NCI-H146 treated with DMSO at 0.1 percent for 48 hours (cell line): ENCODE measurements around the gene ERO1B.

ENCODE experiments used
- DNase-seq: peaks from one replicate; lab custom pipeline; 2025; ENCODE audit not compliant: unreplicated experiment; lab: John Stamatoyannopoulos, UW

The ERO1B gene

DNA sequence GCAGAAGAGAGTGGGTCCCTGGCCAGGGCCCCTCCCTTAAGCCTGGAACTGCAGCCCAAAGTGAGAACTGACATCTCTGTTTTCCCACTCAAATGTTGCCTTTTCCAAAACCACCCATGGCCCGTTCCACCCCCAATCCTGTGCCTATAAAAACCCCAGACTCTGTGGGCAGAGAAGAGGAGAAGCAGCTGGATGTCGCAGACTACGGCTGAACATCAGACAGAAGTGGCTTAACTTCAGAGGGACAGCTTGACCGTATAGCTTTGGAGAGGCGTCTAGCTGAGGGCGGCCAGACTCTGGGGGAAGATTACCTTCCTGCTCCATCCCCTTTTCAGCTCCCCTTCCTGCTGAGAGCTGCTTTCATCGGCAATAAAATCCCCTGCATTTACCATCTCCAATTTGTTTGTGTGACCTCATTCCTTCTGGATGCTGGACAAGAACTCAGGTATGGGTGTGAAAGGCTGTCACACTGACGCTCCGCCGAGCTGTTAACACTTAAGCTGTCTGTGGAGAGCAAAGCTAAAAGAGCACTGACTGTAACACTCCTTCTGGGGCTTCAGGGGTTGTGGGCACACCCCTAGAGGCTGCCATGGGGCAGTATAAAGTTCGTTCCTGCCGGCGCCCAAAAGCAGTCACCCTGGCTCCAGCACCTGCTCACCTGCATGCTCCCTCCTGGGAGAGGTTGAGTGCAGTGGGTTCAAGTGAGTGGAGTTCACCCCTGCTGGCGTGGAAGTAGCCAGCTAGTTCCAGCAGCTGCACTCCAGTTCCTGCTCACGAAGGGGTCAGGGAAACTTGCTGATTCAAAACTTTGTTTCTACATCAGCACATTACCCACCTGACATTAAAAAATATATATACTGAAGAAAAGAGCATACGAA lies 19.6 kb upstream of the ERO1B start:
- DNase-seq: no peak

DNA sequence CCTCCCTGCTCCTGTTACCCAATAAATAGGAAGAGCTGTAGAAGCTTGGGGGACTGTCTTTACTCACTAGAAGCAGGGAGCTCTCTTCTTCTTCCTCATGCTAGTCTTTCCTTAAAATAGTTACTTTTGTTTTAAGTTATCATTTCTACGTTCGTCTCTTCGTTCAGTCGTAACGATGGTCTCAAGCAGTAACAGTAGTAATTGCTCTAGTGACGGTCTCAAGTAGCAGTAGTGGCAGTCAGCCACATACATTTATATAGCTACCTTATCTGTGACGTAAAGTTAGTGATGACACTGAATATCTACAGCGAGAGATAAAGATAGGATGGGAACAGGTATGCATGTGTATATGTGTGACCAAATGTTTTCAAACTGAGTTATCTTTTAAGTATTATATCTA lies 15.4 kb upstream of the ERO1B start:
- DNase-seq: no peak

DNA sequence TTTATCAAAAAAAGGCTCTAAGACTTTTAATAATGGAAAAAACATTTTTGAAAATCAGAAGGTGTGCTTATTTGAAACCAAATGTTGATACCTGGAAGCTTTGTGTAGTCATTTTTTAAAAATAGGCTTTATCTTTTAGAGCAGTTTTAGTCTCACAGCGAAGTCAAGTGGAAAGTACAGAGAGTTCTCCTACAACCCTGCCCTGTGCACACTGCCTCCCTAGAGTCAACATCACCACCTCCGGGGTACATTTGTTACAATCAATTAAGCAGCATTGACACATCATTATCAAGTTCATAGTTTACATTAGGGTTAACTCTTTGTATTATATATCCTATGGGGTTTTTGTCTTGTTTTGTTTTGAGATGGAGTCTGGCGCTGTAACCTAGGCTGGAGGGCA lies 10.7 kb upstream of the ERO1B start:
- DNase-seq: peak; percentile 82

DNA sequence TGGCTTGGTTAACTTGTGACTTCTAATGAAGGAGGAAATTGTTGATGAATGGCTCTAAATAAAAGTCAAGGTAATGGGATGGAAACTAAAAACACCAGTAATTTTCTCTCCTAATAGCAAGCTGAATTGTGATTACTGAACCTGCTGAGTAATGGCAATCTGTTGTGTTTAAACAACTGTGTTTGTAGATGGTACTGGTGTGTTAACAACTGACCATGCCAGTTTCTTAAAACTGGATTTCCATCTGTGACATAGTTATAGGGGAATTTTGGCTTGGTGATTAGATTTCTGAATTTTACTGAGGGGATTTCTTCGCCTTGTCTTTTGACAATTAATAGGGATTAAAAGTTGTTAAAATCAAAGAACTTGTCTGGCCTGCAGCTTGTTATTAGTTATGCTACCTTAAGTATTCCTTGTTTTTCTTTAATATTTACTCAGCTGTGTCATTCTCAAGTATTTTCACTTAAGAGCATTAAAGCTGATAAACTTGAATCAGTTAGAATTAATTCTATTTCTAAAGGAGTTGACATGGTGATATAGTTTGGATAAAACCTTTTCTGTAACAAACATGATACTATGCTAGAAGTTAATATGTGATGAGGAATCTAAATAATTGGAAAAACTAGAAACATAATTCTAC lies 7.9 kb upstream of the ERO1B start:
- DNase-seq: peak; percentile 55

DNA sequence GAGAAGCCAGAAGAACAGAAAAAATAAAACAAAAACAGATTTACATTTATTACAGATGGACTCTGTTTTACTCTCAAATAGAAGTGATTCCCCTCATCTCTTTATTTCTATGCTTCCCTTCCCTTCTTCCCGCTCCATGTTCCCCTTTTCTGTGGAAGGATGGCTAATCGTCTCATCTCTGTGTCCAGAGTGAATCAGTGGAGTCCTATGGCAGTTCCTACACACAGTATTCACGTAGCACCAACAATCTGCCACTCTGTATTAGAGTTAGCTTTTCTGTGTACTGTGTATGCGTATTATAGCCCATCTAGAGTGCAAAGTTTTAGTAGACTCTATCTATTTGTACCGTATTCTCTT lies 6.8 kb upstream of the ERO1B start:
- DNase-seq: no peak

DNA sequence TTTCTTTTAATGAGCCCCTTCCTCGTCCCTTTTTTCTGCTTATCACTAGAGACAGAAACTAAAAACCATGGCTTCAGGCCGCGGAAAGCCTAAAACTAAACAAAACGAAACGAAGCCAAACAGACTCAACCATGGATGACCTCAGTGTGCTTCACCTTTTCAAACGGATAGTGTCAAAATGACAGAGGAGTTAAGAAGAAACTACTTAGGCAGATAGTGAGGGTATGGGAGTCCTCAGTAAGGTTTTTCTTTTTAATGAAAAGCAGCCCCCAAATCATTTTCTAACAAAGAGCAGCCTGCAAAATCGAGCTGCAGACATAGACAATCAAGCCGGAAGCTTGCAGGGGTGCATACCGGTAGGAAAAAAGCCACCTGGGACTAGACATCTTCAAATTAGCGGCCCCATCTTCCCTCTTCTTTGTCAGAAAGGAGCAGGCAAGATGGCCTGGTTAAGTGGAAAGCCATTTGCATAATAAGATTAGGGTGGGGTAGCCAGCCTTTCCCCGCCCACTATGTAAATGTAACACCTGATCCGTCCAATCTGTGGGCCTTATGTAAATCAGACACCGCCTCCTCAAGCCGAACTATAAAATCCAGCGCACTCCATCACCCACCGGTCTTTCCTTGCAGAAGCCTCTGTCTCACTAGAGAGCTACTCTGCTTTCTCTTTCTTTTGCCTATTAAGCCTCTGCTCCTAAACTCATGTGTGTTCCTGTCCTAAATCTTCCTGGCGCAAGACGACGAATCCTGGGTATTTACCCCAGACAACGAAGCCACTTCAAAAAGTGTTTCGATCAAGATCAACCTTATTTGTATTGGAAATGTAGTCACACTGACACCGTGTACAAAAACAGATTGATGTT lies 6.2 kb upstream of the ERO1B start:
- peak; percentile 50 for DNase-seq

DNA sequence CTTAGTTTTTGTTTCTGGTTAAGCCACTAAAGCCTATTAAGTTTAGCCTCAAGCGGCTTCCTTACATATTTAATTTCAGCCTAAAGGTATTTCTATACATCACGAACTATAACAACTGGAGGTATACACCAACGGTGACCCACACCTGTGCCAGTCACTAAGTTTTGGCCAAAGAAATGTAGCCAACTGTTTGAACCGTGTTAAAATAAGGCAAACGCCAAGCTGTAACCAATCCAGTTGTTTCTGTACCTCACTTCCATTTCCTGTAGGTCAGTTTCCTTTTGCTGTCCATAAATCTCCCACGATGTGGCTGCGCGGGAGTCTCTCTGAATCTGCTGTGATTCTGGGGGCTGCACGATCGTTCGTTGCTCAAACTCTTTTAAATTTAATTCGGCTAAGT lies 5.6 kb upstream of the ERO1B start:
- no peak for DNase-seq

DNA sequence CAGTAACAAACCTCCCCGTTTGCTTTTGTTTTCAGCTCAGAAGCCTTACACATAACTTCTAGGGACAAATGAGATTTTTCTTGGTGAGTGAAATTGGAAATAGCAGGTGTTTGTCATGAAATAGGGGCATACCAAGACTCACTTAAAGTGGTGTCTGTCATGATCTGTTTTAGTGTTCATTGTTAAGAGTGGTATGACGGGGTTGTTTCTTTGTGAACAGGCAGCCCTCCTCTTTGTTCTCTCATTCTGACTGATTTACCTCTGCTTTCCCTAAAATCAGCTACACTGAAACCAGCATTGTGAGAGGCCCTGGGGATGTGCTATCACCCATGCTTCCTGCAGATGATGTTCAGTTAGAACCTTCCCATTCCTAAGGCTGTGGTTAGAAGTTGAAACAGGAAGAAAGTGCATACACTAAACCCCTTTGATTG lies 2.5 kb upstream of the ERO1B start:
- no peak for DNase-seq

DNA sequence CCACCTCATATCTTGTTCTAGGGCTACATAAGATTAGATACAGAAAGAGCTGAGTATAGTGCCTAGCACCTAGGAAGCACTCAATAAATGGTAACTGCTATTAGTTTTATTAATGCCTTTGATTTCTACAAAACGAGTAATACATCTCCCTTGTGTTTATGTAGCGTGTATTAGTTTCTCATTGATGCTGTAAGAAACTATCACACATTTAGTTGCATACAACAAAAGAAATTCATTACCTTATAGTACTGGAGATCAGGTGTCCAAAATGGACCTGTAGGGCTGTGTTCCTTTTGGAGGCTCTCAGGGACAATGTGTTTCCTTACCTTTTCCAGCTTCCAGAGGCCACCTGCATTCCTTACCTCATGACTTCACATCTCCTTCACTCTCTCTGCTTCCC lies 961 bp upstream of the ERO1B start:
- DNase-seq: no peak

DNA sequence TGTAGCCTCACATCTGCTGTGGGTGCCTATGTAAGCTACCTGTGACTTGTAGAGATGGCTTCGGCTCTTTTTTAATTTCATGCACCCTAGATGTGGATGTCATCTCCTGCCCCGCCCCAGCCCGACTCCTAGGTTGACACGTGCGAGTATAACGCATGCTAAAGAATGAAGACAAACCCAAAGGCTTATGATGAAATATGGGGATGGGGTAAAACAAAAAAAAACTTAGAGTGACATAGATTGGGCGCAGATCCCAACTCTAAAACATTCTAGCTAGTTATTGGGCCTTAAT lies 613 bp upstream of the ERO1B start:
- DNase-seq: no peak

DNA sequence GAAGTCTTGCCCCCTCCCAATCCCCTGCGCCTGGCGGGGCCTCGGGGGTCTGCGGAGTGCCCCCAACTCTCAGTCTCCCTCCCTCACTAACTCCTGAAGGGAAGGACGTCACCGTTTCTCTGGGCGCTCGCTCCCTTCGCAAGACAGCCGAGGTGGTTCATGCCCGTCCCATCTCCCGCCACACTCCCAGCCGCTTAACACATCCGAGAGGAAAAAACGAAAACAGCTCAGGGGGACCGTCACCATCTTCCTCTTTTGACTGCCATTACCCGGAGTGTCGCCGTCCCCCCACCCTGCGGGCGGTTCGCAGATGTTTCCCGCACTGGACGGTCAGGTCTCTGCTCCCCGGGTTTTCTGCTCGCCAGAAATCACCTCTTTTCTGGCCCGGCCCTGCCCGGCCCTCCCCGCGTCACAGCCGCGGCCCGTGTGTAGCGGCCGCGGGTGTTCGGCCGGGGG lies 532 bp downstream of the ERO1B start:
- no peak for DNase-seq

DNA sequence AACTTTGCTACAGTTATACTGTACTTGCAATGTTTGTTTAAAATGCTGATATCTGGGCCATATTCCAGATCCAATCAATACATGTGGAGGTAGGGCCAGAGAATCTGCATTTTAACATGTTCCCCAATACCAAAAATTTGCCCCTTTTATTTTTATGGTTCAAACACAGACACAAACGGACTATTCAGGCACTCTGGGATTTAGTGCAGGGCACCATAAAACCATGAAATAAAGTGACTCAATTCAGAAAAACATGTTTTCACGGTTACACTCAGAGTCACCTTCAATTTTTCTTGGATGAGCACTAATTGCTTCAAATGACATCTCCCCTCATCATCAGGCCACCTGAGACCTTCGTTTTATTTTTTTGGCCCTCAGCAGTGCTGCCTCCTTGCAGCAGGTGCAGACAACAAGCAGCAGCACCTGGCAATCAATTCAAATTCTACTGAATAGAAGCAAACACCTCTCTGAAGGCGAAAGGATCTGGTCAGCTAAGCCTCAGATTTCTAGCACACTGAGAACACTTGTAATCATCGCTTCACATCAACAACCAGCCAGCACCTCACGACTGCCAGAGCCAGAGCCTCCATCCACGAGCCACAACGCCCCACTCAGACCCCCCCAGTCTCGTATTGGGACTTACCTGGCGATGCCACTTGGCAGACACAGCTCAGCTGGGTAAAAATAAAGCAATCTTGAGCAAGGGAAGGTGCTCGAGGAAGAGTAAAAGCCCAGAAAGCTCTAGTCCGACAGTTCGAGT lies 1.1 kb downstream of the ERO1B start:
- DNase-seq: peak; percentile 79

DNA sequence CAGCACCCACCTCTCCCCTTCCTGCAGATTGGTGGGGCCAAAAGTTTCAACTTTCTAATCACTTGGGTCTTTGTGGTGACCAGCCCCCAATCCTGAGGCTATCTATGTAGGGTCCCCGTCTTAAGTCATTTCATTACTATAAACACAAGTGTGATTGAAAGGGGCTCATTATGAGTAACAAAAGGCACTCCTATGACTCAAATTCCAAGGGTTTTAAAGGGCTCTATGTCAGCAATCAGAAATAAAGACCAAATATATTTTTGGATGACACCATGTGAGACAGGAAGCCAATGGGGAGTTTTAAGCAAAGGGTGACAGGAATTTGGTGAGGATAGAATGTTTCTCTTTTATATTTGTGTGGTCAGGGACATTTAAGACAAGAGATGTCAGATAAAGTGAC lies 6.2 kb downstream of the ERO1B start:
- no peak for DNase-seq

DNA sequence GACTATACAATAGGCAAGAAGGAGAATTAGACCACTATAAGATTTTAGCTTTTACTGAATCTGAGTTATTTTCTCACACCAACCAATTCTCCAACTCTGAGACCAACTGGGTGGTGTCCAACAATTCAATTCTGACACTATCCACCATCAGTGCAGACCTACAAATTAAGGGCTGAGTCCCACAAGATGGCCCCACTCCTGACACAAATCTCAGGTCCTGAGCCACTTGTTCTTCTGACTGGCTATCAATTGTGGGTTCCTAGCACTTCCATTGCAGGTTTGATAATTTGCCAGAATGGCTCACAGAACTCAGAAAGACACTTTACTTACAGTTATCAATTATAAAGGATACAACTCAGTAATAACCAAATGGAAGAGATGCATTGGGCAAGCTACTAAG lies 6.7 kb downstream of the ERO1B start:
- DNase-seq: no peak

DNA sequence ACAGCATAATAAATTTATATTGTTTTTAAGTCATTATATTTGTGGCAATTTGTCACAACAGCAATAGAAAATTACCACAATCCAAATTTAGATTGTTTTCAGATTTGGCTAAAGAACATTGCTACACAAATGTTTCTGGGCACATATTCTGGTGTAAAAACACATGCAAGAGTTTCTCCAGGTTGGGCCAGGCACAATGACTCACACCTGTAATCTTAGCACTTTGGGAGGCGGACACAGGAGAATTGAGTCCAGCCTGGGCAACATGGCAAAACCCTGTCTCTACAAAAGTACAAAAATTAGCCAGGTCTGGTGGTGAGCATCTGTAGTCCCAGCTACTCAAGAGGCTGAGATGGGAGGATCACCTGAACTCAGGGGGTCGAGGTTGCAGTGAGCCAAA lies 8.4 kb downstream of the ERO1B start:
- DNase-seq: no peak

DNA sequence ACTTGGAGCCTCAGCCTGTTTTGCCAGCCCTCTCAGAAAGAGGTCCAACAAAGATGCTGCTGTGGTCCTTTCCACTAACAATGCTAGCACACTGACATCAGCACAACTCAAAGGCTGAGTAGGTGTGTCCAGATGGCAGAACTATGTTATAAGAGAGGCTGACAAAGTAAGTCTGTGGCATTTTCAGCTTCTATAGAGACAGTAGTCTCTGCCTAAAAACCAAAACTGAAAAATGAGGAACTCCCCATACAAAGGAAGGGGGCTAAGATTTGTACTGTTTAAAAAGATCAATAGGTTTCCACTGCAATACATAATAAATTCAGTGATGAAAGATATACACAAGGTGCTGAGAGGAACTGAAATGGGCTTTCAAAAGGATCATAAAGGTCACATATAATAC lies 12.3 kb downstream of the ERO1B start:
- DNase-seq: no peak

DNA sequence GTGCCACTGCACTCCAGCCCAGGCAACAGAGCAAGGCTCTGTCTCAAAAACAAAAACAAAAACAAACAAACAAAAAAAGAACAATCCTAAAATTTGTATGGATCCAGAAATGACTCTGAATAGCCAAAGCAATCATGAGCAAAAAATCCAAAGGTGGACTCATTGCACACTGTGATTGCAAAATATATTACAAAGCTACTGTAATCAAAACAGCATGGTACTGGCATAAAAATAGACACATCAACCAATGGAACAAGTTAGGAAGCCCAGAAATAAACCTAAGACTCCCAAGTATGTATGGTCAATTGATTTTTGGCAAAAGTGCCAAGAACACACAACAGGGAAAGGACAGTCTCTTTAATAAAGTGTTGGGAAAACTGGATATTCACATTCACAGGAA lies 19.9 kb downstream of the ERO1B start:
- DNase-seq: no peak

DNA sequence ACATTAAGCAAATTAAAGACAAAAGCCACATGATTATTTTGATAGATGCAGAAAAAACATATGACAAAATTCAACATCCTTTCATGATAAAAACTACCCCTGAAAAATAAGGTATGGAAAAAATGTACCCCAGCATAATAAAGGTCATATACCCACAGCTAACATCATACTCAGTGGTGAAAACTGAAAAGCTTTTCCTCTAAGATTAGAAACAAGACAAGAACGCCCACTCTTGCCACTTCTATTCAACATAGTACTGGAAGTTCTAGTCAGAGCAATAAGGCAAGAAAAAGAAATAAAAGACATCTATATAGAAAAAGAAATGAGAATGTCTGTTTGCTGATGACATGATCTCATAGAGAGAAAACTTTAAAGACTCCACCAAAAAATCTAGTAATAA lies 20.7 kb downstream of the ERO1B start:
- DNase-seq: no peak

DNA sequence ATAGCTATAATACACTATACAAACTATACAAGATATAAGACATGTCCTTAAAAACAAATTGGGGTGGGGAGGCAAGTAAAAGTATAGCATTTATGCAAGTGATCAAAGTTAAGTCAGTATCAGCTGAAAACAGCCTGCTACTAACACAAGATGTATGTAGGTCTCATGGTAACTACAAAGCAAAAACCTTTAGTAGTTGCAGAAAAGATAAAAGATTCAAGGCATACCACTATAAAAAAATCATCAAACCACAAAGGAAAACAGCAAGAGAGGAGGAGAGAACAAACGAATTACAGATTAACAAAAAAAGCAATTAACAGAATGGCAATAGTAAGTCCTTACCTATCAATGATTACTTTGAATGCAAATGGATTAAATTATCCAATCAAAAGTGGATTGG lies 22.7 kb downstream of the ERO1B start:
- DNase-seq: no peak

DNA sequence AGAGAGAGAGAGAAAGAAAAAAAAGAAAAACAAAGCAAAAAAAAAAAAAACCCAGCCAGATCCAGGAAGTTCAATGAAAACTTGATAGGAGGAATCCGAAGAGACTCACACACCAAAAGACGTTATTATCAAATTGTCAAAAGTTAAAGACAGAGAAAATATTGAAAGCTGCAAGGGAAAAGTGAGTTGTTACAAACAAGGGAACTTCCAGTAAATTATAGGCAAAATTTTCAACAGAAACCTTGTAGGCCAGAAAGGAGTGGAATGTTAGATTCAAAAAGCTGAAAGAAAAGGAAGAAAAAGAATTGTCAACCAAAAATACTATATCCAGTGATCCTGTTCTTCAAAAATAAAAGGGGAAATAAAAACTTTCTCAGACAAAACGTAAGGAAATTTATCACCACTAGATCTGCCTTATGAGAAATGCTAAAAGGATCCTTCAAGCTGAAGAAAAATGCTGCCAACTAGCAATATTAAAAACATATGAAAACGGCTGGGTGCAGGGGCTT lies 23.6 kb downstream of the ERO1B start:
- no peak for DNase-seq

DNA sequence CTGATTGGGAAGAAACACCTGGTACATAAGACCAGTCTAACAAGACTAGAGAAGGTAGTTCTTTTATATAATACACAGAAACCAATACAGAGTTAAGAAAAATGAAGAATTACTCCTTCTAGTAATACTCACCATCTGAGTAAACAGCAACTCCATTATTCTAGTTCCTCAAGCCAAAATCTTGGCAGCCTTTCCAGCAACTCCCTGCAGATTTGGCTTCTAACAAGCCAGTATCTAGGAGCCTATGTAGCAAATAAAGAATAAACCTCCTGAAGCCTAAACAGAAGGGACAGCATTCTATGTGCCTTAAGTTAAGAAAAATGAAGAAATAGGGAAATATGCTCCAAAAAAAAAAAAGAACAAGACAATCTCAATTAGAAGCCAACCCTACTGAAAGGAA lies 24.5 kb downstream of the ERO1B start:
- no peak for DNase-seq
